GM13976 (cell line): Measurements from ENCODE around the gene CDHR1.
A peak's percentile ranks its signal among the peaks of the same experiment; 100 is the strongest.

Experiments used
- DNase-seq: peaks from one replicate; pipeline ENCODE4 v3.0.0; 2012; ENCODE audit warnings: low spot score
- CTCF ChIP-seq: IDR thresholded peaks from 2 replicates; pipeline ENCODE4 v1.5.1; 2012; ENCODE audit warnings: borderline replicate concordance, mild to moderate bottlenecking; ENCODE audit not compliant: insufficient read depth; ENCODE audit errors: extremely low read depth, missing control alignments, control extremely low read depth
- in situ Hi-C: fragments of 300-500 bp; cut with MboI; formaldehyde crosslinking; loops from one replicate; pipeline ENCODE4 v1.12.0; 2022; ENCODE audit warnings: low sequenced_read_pairs, mixed read lengths, inconsistent platforms; ENCODE audit not compliant: unreplicated experiment

The CDHR1 gene

GRCh38 chr10:84254552-84255478 is 60.5 kb downstream of the CDHR1 start:
- in situ Hi-C loops, result no loop called here
- DNase-seq, result no peak
- TF ChIP-seq CTCF, result no peak

GRCh38 chr10:84256510-84257342 is 62.4 kb downstream of the CDHR1 start:
- in situ Hi-C loops, result no loop called here
- TF ChIP-seq CTCF, result peak; percentile 23

GRCh38 chr10:84257343-84258020 is 63.1 kb downstream of the CDHR1 start:
- in situ Hi-C loops, result no loop called here
- TF ChIP-seq CTCF, result no peak
- no peak for DNase-seq

More at GRCh38 chr10:84256510-84257342, 62.4 kb downstream of the CDHR1 start:
- peak; percentile 66 for DNase-seq

GRCh38 chr10:84258034-84258695 is 63.8 kb downstream of the CDHR1 start:
- DNase-seq, result no peak
- in situ Hi-C loops, result no loop called here
- no peak for TF ChIP-seq CTCF

GRCh38 chr10:84261236-84261915 is 67.0 kb downstream of the CDHR1 start:
- DNase-seq, result no peak
- no peak for TF ChIP-seq CTCF
- in situ Hi-C loops, result loop anchor here (10.0 kb wide), 1 partner anchor 93 kb away; no protein-coding TSS in a partner anchor
